AG09319 (cell line): Measurements from ENCODE around the gene BNIP2.

Experiments
- DNase-seq: peaks from one replicate; pipeline ENCODE4 v3.0.0-alpha.2; 2010; ENCODE audit warnings: low read depth; ENCODE audit errors: extremely low read depth
- TF ChIP-seq, protein P1 (sequence below): IDR thresholded peaks from 2 replicates; pipeline ENCODE4 v1.5.1; 2011; ENCODE audit warnings: low read depth, mild to moderate bottlenecking, inconsistent platforms, low read length, moderate library complexity

The BNIP2 gene

DNA sequence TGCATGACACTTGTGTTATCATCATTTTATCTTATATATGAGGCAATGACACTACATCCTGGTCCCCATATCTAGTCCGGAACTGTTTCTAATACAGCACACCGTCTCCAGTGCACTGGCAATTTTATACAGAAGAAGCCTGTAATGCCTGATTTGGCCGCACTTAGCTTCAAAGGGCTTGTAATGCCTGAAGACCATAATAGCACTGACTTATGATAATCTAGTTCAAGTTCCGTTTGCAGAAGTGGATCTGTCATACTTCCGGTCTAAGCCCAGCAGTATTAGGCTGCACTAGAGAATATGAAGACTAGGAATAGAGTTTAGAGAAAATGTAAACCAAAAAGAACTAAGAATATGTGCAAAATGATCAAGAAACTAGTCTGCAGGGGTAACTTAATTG is 1.3 kb downstream of the BNIP2 start:
- TF ChIP-seq, protein P1, sequence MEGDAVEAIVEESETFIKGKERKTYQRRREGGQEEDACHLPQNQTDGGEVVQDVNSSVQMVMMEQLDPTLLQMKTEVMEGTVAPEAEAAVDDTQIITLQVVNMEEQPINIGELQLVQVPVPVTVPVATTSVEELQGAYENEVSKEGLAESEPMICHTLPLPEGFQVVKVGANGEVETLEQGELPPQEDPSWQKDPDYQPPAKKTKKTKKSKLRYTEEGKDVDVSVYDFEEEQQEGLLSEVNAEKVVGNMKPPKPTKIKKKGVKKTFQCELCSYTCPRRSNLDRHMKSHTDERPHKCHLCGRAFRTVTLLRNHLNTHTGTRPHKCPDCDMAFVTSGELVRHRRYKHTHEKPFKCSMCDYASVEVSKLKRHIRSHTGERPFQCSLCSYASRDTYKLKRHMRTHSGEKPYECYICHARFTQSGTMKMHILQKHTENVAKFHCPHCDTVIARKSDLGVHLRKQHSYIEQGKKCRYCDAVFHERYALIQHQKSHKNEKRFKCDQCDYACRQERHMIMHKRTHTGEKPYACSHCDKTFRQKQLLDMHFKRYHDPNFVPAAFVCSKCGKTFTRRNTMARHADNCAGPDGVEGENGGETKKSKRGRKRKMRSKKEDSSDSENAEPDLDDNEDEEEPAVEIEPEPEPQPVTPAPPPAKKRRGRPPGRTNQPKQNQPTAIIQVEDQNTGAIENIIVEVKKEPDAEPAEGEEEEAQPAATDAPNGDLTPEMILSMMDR = no peak
- DNase-seq = no peak

DNA sequence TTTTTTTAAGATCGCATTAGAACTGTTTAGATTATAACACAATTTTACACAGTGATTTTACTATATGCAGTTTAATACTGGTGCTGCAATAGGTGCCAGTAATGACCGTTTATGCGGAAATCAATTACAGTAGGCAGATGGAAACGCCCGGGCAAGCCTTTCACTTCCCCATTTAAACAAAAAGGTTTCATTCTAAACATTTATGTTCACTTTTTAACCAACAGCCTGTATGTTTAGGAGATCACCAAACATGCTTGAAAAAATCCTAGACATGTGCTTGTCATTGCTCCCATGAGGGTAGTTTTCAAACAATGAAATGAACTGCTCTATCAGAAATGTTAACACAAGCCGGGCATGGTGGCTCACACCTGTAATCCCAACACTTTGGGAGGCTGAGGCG is 2.7 kb downstream of the BNIP2 start:
- TF ChIP-seq, protein P1 = no peak
- DNase-seq = no peak

GRCh38 chr15:59685737-59686297 is 3.3 kb downstream of the BNIP2 start:
- no peak for DNase-seq
- TF ChIP-seq, protein P1 = no peak

- TF ChIP-seq, protein P1 = no peak
- DNase-seq = no peak
Measured at GRCh38 chr15:59680870-59681269, 8.2 kb downstream of the BNIP2 start.

- no peak for DNase-seq
- TF ChIP-seq, protein P1 = no peak
Measured at GRCh38 chr15:59680346-59680745, 8.8 kb downstream of the BNIP2 start.

DNA sequence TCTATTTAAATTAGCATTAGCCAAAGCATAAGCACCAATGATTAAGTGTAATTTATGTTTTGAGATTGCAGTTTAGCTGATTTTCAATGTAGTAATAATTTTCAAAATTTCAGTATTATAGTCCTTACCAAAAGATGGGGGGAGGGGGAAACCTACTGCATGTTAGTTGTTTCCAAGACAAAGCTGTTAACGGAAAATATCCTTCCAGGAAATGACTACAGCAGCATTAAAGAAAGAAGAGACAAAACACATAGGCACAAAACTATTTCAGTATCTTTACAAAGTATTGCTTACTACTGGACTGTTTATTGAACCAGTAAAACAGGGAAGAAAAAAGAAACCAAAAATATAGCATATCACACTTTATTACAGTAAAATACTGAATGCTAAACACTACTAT is 10.5 kb downstream of the BNIP2 start:
- no peak for DNase-seq

GRCh38 chr15:59678172-59678571 is 10.9 kb downstream of the BNIP2 start:
- TF ChIP-seq, protein P1 = no peak
- DNase-seq = no peak

More for the DNA sequence above, 10.5 kb downstream of the BNIP2 start:
- TF ChIP-seq, protein P1 = no peak
